ENCODE data around the gene ZNF451. TPM values are rescaled to one million over a fixed set of nuclear protein-coding genes. Genes with fewer than 3 reads are reported as not detected.

ZNF451 gene
- total and polyA plus RNA-seq, 2 donors (not counting 3 experiments of a cell fraction or from before 2014, with no cell fraction given), result 9.9 to 64.4 TPM

- no peak for DNase-seq (ENCODE audit: low read depth, low spot score)
- Histone ChIP-seq H3K79me2 (ENCODE audit: control insufficient read depth, insufficient read depth, low read length) (peaks cover 77% of the 10 kb centered on the region), H3K9me1 (replicated peaks; ENCODE audit: control insufficient read depth, extremely low read depth, insufficient read depth, low read length) (no peaks in the 10 kb centered on the region), H3K9ac (replicated peaks; ENCODE audit: extremely low read depth, insufficient read depth, low read length) (no peak overlapping the region), H4K20me1 (replicated peaks; ENCODE audit: control insufficient read depth, extremely low read depth, insufficient read depth, low read length) (peaks cover 16% of the 10 kb centered on the region), H3K27ac (ENCODE audit: insufficient read depth, low read depth, low read length) (no peak overlapping the region), H3K4me2 (ENCODE audit: insufficient read depth, low read length) (no peak overlapping the region), H3K4me1 (ENCODE audit: control insufficient read depth, extremely low read depth, insufficient read depth, low read length) (peaks cover 11% of the 10 kb centered on the region), H3K36me3 (ENCODE audit: control insufficient read depth in 2 of 2, extremely low read depth in 1 of 2, insufficient read depth in 2 of 2, low read length in 2 of 2) (peaks cover 23 to 24% of the 10 kb centered on the region in 2 experiments), H3K9me3 (replicated peaks; ENCODE audit: control insufficient read depth, insufficient read depth, low read length) (no peaks in the 10 kb centered on the region), H3K4me3 (replicated peaks in 1 of 3; ENCODE audit: insufficient read depth in 1 of 3, low read depth in 1 of 3, low read length in 3 of 3) (no peak overlapping the region), H2AFZ (ENCODE audit: low read depth, low read length) (no peak overlapping the region), H3K27me3 (ENCODE audit: control insufficient read depth in 2 of 2, insufficient read depth in 2 of 2, low read length in 2 of 2) (no peaks in the 10 kb centered on the region)
- no TSS peak for BruUV-seq (replicated peaks)
- no peak for FAIRE-seq
- intact Hi-C loops (cut with micrococcal nuclease), result no loop called here
- TF ChIP-seq, protein P1, sequence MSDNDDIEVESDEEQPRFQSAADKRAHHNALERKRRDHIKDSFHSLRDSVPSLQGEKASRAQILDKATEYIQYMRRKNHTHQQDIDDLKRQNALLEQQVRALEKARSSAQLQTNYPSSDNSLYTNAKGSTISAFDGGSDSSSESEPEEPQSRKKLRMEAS (IDR thresholded peaks at IDR 0.05; ENCODE audit: insufficient read depth, insufficient read length), result no peak
- TF ChIP-seq JUN (IDR thresholded peaks at IDR 0.05; ENCODE audit: borderline replicate concordance, insufficient read depth, insufficient read length, low read depth) (no peak), GATA2 (IDR thresholded peaks at IDR 0.05; ENCODE audit: insufficient read depth, insufficient read length, low read depth, low read length) (no peak), POLR2A (IDR thresholded peaks at IDR 0.05; ENCODE audit: low read depth, low read length) (no peak), FOS (IDR thresholded peaks at IDR 0.05; ENCODE audit: borderline replicate concordance, insufficient read depth, low read length) (no peak), MYC (IDR thresholded peaks at IDR 0.05; ENCODE audit: low read depth, low read length) (no peak), POLR2AphosphoS5 (IDR thresholded peaks at IDR 0.05; ENCODE audit: insufficient read depth, low read depth, low read length) (no peak), EZH2 (IDR thresholded peaks at IDR 0.05; ENCODE audit: borderline replicate concordance, low read depth, low read length, severe bottlenecking) (no peak)
- TF ChIP-seq, protein P2, sequence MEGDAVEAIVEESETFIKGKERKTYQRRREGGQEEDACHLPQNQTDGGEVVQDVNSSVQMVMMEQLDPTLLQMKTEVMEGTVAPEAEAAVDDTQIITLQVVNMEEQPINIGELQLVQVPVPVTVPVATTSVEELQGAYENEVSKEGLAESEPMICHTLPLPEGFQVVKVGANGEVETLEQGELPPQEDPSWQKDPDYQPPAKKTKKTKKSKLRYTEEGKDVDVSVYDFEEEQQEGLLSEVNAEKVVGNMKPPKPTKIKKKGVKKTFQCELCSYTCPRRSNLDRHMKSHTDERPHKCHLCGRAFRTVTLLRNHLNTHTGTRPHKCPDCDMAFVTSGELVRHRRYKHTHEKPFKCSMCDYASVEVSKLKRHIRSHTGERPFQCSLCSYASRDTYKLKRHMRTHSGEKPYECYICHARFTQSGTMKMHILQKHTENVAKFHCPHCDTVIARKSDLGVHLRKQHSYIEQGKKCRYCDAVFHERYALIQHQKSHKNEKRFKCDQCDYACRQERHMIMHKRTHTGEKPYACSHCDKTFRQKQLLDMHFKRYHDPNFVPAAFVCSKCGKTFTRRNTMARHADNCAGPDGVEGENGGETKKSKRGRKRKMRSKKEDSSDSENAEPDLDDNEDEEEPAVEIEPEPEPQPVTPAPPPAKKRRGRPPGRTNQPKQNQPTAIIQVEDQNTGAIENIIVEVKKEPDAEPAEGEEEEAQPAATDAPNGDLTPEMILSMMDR (IDR thresholded peaks at IDR 0.05; ENCODE audit: extremely low read depth in 1 of 2, insufficient read depth in 1 of 2, low read depth in 1 of 2, low read length in 2 of 2), result no peak
- dilution Hi-C loops (cut with MboI; ENCODE audit: extremely low pct_ligation_motif_present, low sequenced_read_pairs), result no loop called here
- POLR2A ChIA-PET, result no interaction called here
- CTCF ChIA-PET, result no interaction called here
These were observed 7.6 kb downstream of the ZNF451 start for GRCh38 chr6:57097596-57097995.
